Gastroesophageal sphincter (tissue), 3 donors: ENCODE measurements around the gene S1PR2.

ENCODE experiments used
- CTCF ChIP-seq, 4 experiments: fragments of 200-600 bp in 2 of 4; fragments of 450-650 bp in 2 of 4; sonication (generic) in 1 of 4; IDR thresholded peaks; one replicate each; pipeline ENCODE4 v1.5.1; 2017 to 2019; ENCODE audit warnings: antibody characterized with exemption in 4 of 4, mild to moderate bottlenecking in 2 of 4, moderate library complexity in 2 of 4
- EP300 ChIP-seq: sonication (generic); formaldehyde crosslinking; IDR thresholded peaks from one replicate; pipeline ENCODE4 v1.6.1; 2017; ENCODE audit warnings: antibody characterized with exemption, mild to moderate bottlenecking

GRCh38 chr19:10266706-10267105 lies 35.6 kb upstream of the S1PR2 start:
- no peak for TF ChIP-seq CTCF (IDR thresholded peaks at IDR 0.05)
- TF ChIP-seq EP300: no peak
